ENCODE results near the gene LLGL2. TPM values are rescaled to one million over a fixed set of nuclear protein-coding genes. Genes with fewer than 3 reads are reported as not detected.

Gene LLGL2
- total RNA-seq, 1 donor from 2014 or later = 21.6 TPM

GRCh38 chr17:75549246-75550138 lies 24.0 kb downstream of the LLGL2 start:
- intact Hi-C loops (cut with micrococcal nuclease) = no loop called here

DNA sequence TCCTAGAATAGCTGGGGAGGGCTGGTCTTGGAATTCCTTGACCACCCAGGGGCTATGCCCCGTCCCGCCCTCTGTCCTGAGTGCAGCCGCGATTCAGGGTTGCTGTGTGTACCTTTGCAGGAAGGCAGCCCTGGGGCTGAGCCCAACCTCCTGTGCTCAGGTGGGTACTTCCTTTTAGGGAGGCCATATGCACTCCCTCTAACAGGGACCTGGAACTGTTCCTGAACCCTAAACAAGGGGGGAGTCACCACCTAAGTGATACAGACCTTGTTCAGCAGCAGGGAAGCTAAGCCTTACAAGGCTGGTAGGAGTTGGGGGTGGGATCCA lies 24.6 kb downstream of the LLGL2 start:
- intact Hi-C loops (cut with micrococcal nuclease) = no loop called here

DNA sequence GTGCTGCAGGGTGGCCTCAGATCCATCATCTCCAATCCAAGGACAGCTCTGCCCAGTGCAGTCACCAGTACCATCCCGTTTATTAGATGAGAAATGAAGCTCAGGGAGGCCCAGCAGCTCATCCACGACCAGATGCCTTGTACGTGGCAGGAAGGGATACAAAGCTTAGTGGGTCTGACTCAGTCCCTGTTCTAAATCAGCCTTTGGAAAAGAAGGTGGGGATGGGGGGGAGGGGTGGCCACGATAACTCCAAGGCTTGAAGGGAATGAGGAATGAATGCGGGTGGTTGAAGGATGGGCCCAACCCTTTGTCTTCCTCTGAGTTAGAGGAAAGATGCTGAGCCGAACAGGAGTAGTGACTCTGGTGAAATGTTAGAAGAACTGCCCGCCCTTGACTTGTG lies 25.8 kb downstream of the LLGL2 start:
- intact Hi-C loops (cut with micrococcal nuclease) = no loop called here

DNA sequence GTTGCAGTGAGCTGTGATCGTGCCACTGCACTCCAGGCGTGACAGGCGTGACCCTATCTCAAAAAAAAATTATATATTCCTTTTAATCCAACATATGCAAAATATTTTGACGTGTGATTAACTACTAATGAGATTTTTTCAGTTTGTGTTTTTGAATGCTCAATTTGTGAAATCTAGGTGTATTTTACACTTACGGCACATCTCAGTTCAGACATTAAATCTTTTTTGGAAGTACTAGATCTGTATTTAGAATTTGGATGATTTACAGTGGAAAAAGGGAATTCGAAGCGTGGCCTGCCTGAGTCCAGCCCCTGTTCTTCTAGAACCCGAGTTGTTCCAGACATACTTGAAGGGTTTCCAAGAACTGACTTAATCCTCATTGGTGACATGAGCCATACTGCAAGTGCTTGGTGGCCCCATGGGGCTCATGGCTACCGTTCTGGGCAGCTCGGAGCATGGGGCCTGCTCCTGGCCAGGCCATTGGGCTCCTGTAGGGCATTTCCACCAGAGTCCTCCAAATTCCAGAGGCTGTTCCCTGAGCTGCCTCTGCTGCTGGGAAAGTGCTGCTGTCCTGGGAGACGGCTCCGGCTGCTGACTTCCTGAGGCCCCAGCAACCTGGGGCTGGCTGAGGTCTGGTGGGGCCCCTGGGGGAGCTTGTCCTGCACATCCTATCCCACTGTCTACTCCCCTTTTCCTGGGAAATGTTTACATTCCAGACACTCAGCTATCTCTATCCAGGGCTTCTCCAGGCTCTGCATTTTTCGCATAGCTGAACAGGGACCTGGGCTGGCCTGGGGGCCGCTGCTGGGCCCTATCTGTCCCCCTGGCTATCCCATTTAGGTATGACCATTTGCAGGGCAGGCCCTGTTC lies 27.2 kb downstream of the LLGL2 start:
- intact Hi-C loops (cut with micrococcal nuclease) = no loop called here

DNA sequence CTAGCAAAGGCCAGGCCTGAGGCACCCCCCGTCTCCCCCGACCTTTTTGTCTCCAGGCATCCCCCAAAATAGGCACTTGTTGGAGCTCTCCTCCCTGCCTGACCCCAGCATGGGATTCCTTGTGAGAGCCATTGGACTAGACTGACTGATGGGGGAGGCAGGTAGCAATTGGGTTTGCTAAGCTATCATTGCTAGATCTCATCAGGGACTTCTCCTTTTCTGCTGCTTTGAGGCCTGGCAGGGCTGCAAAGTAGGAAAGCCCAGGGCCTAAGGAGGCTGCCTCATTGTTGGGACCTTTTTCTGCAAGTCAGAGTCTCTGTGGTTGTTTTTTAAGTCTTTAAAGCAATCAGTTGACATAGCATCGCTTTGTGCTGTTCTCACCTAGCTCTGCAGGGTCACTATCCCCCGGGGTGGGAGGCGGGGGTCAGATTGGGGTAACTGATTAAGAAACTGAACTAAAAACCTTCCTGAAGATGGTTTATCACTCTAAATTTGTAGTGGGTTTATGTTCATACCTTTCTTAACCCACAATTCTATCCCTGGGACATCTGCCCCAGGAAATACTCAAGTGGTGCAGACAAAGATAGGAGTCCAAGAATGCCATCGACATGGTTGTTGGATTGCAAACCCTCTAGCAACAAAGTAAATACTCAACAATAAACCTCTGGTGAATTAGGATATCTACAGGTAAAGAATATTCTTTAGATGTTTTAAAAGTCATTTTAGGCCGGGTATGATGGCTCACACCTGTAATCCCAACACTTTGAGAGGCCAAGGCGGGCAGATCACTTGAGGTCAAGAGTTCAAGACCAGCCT lies 28.0 kb downstream of the LLGL2 start:
- intact Hi-C loops (cut with micrococcal nuclease) = no loop called here

- intact Hi-C loops (cut with micrococcal nuclease) = no loop called here
Measured at GRCh38 chr17:75555679-75556153, 30.2 kb downstream of the LLGL2 start.

DNA sequence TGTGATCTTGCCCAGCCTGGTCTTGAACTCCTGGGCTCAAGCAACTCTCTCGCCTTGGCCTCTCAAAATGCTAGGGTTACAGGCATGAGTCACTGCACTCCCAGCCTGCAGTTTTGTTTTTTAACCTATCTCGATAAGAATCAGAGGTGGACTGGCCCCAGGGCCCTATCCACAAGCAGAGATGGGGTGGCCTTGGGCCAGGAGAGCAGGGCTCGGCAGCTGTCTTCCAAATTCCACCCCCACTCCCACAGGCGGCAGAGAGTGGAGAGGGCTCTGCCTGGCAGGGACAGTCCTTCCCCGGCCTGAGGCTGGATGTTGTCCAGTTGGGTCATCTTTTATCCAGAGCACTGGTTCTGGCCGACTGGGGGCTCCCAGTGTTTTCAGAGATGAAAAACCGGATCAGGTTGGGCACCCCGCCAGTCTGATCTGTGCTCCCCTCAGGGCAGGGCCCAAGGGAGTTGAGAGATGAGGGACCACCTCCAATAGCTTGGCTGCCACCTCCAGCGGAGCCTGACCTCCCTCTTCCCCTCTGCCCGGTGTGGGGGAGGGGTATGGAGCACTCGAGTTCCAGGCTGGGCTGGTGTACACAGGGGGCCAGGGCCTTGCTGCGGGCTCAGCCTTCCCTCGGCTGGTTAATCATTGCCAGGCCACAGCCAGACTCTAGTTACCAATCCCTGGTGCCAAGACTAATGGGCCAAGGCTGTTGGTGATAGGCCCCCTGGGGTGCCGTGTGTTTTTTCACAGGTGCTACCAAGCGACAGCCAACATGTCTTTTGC lies 31.8 kb downstream of the LLGL2 start:
- intact Hi-C loops (cut with micrococcal nuclease) = no loop called here

DNA sequence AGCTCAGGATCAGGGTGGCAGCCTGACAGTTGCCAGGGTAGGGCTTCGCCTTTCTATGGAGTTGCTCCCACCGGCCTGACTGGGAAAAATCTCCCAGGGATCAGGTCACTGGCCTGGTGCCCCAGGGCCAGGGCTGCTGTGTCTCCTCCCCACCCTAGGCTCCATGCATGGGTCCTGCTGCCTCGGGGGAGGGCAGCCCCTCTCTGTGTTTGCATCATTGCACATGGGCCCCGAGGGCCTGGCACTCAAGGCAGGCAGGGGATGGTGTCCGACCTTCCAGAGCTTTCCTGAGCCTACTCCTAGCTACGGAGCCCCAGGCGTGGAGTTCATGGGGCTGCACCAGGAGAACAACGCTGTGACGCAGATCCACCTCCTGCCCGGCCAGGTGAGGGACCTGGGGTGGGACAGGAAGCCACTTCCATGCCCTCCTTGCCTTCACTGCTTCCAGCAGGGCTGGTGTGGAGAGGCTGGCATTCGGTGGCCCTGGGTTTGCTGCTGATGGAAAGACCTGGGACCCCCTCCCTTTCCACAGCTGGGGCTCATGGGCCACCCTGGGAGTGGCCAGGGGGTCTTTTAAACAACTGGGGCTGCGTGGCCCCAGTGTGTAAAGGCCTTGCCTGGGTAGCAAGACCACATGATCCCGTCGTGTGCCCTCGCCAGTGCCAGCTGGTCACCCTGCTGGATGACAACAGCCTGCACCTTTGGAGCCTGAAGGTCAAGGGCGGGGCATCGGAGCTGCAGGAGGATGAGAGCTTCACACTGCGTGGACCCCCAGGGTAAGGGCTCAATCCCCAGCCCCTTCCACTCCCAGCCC lies 32.6 kb downstream of the LLGL2 start:
- intact Hi-C loops (cut with micrococcal nuclease) = no loop called here

DNA sequence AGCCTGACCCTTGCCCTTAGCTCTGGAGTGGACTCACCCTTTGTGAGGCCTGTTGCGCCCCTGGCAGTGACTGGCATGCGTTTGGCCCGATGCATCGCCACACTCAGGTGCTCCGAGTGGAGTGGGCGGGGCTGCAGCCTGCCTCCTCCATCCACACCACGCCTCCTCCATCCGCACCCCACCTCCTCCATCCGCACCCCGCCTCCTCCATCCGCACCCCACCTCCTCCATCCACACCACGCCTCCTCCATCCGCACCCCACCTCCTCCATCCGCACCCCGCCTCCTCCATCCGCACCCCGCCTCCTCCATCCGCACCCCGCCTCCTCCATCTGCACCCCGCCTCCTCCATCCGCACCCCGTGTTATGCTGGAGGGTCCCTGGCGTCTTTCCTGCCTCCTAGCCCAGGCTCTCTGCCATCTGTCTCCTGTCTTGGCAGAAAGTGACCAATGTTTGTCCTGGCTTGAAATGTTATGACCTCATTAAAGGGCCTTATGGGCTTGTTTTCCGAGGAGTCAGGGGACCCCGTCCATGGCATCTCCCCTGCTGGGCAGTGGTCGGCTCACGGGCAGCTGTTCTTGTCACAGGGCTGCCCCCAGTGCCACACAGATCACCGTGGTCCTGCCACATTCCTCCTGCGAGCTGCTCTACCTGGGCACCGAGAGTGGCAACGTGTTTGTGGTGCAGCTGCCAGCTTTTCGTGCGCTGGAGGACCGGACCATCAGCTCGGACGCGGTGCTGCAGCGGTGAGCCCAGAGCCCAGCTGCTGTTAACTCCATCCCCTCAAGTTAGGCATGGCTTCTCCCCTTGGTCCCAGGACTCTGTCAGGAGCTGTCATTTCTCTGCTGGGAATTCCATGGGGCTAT lies 33.4 kb downstream of the LLGL2 start:
- intact Hi-C loops (cut with micrococcal nuclease) = no loop called here

DNA sequence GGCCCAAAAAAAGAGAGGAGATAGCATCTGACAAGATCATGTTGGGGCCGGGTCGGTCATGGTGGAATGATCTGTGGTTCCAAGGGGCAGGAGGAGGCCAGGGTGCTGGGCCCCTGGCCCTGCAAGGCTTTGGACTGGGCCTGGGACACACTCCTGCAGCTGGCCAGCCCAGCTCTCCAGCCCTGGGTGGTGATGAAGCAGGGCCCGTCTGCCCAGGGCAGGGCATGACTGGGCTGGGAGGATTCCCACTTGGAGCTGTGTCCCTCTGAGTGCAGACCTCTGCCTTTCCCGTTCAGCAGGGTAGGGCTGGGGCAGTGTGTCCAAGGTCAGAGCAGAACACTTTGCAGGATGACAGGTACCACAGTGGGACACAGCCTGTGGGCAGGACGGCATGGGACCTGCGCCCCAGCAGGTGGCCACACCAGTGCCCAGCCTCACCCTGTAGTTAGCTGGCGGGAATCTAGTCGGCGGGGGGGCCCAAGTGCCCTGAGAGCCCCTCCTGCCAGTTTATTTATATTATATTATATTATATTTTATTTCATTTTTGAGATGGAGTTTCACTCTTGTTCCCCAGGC lies 34.5 kb downstream of the LLGL2 start:
- intact Hi-C loops (cut with micrococcal nuclease) = no loop called here

- intact Hi-C loops (cut with micrococcal nuclease) = no loop called here
Measured at GRCh38 chr17:75561927-75562603, 36.6 kb downstream of the LLGL2 start.

- intact Hi-C loops (cut with micrococcal nuclease) = no loop called here
Measured at GRCh38 chr17:75563063-75563758, 37.7 kb downstream of the LLGL2 start.

DNA sequence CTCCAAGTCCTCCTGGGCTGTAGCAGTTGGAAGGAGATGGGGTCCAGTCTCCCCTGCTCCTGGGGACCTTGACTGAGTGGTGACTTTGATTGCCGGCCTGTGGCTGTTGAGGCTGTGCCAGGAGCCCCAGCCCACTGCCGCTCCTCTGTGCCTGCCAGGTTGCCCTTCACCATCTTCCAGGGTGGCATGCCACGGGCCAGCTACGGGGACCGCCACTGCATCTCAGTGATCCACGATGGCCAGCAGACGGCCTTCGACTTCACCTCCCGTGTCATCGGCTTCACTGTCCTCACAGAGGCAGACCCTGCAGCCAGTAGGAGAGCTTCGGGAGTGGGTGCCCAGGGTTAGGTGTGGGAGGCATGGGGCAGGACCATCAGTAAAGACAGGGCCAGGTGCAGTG lies 38.7 kb downstream of the LLGL2 start:
- intact Hi-C loops (cut with micrococcal nuclease) = no loop called here

GRCh38 chr17:75565066-75565465 lies 39.6 kb downstream of the LLGL2 start:
- intact Hi-C loops (cut with micrococcal nuclease) = no loop called here

DNA sequence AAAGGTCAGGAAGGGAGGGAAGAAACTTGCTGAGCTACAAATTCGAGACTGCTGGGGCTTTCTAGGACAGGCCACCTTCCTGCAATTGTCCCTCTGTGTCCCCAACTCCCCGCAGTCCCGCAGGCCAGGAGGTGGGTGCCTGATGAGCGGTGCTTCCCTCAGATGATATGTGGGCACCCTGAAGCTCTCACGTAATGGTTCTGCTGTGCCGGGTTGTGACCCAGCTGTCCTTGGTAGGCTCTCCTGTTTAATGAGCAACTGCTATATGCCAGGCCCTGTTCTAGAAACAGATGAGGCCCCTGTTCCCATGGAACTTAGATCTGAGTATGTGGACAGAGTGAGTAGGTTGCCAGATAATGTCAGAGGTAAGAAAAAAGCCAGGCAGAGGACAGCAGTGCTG lies 40.1 kb downstream of the LLGL2 start:
- intact Hi-C loops (cut with micrococcal nuclease) = no loop called here

- intact Hi-C loops (cut with micrococcal nuclease) = no loop called here
Measured at GRCh38 chr17:75566416-75566815, 40.9 kb downstream of the LLGL2 start.

- intact Hi-C loops (cut with micrococcal nuclease) = no loop called here
Measured at GRCh38 chr17:75566834-75567233, 41.3 kb downstream of the LLGL2 start.

Measured in T-helper 1 cell treated with Interleukin-12 subunit alpha and Interleukin-12 subunit beta and Interleukin-4 antibody, amounts not matched to agents 30 ng/mL and 1 ng/mL, for 36 hours (primary cell).